HG03457 (cell line): Measurements from ENCODE around the gene KRTAP10-11.
"Not testable (repeated sequence)": the region's sequence is repeated elsewhere in the genome, so short reads cannot be mapped to it uniquely, and the experiment has no call there.

Experiments used
- ATAC-seq: cut with Tn5 transposase; IDR thresholded peaks from one replicate; pipeline ENCODE4 v1.9.1; 2021; ENCODE audit warnings: moderate number of reproducible peaks; ENCODE audit not compliant: unreplicated experiment

Gene KRTAP10-11

DNA sequence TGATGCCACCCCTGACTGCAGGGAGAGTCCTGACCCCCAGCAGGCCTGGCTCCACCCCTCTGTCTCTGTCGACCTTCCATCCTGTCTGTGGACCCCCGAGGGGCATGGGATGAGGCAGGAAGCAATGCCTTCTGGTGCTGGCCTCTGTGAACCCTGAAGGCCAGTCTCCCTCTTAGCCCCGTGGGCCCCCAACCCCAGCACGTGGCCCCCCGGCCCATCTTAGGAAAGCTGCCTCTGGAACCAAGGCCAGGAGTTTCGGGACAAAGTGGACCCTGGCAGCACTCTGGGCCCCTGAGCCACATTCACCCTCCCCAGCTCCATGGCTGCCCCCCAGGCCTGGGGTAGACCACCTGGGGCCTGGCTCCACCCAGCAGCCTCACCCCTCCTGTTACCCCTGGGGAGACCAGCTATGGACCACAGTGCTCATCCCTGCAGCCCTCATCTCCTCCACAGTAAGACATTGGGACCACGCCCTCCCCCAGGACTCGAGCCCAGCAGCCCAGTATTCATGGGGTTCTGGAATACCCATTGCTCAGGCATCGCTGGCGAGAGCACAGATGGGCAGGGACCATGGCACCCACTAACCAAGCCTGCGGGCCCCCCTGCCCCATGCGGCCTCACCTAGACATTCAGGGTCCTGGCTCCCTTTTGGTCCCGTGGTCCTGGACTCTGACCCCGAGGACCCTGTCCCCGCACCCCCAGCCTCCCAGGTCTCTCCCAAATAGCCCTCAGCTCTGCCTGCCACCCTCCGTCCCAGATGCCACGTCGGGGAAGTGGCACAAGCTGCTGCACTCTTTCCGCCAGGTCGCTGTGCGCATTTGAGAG lies 7.5 kb upstream of the KRTAP10-11 start:
- ATAC-seq: not testable (repeated sequence)

DNA sequence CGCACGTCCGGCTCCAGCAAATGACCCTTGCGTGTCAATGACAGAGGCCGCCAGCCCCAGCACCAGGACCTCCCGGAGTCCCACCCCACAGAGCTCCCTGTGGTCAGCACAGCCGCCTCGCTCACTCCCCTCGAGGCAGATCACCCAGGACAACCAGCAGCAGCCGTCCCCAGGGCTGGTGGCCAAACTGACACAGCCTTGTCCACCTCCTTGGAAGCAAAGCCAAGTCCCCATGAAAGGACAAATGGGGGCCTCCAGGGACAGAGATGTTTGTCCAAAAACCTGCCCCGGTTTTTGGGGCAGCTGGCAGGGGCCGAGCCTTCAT lies 6.9 kb upstream of the KRTAP10-11 start:
- no peak for ATAC-seq

- no peak for ATAC-seq
These were observed 5.5 kb upstream of the KRTAP10-11 start for GRCh38 chr21:44640761-44641160.

DNA sequence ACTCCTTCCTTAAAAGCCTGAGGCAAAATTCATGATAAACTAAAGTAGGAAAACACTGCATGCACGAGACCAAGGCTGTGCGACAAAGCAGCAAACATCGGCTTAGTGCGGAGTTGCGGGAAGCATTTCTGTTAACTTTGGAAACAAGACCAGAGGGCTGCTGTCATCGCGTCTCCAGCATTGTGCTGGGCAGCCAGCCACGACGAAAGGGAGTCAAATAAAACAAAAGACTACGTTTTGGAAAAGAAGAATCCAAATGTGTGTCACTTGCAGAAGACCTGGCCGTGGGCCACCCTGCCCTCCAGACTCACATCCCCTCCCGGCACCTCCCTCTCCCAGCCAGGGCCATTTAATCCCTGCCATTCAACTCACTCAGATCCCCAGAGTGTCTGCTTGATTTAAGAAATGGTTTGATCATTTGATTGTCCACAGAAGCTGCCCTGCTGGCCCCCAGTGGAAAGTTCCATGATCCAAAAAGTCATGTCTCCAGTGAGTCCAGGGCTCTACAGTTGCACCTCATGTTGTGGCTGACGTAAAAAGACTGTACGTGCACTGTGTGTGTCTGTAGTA lies 2.4 kb upstream of the KRTAP10-11 start:
- no peak for ATAC-seq

DNA sequence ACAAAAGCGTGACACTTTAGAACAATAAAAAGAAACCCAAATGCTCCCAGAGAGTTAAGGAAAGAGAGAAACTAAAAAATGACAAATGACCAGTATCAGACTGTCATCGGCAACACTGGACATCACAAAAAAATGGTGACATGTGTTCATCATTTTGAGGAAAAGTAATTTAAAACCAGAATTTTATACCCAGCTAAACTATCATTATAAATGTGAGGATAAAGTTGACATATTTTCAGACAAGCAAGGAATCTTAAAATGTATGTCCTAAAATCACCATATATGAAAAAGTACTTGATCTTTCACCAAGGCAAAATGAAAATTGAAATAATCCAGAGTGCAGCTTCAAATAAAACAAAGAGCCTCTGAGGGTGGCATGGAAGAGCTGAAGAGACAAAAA lies 1.3 kb upstream of the KRTAP10-11 start:
- no peak for ATAC-seq

- no peak for ATAC-seq
These were observed 973 bp downstream of the KRTAP10-11 start for GRCh38 chr21:44647222-44647552.

DNA sequence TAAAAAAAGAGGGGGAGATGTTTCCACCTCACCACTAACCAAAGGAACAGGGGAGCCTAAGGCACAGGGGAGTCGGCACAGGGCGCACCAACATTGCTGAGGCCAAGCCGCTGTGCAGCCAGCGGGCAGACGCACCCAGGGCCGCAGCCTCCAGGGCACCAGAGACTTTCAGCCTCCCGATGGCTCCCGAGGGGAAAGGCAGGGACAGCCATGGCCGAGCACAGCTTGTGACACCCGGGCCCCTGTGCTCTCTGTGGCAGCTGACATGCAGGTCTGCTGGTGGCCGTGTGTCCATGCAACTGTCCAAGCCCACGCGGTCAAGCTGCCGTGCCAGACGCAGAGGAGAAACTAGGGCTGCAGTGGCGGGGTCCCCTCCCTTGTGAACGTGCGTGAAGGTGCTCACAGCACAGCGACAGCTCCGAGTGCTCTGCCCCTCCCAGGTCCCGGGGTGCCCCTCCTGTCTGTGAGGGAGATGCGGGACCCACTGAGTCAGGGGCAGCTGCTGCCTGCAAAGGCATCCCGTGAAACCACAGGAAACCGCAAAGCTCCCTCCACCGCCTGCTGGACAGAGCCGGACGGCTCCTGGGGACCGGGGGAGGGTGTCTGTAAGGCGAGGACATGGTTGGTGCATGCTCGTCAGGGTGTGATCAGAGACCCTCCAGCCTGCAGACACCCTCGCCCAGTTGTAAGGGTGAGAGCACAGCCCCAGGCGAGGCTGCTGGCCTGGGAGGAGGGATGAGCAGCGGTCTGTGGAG lies 2.5 kb downstream of the KRTAP10-11 start:
- no peak for ATAC-seq

DNA sequence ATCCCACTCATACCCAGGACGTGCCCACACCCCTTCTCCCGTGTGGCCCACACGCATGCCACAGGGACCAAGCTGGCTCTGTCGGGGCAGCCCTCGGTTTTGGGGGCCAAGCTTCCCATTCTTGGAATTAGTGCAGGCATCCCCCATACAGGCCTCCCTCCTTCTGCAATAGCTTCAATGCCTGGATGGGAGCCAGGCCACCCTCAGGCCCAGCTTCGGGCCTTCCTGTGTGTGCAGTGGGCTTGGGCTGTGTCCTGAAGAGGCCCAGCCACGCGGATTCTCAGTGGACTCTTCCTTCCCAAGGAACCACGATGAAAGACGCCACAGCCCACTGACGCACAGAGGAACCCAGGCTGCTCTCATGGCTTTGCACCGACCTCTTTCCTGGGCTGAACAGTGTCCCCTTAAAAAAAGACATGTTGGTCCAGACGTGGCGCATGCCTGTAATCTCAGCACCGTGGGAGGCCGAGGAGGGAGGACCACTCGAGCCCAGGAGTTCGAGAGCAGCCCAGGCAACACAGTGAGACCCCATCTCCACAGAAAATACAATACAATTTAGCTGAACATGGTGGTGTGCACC lies 3.4 kb downstream of the KRTAP10-11 start:
- no peak for ATAC-seq

DNA sequence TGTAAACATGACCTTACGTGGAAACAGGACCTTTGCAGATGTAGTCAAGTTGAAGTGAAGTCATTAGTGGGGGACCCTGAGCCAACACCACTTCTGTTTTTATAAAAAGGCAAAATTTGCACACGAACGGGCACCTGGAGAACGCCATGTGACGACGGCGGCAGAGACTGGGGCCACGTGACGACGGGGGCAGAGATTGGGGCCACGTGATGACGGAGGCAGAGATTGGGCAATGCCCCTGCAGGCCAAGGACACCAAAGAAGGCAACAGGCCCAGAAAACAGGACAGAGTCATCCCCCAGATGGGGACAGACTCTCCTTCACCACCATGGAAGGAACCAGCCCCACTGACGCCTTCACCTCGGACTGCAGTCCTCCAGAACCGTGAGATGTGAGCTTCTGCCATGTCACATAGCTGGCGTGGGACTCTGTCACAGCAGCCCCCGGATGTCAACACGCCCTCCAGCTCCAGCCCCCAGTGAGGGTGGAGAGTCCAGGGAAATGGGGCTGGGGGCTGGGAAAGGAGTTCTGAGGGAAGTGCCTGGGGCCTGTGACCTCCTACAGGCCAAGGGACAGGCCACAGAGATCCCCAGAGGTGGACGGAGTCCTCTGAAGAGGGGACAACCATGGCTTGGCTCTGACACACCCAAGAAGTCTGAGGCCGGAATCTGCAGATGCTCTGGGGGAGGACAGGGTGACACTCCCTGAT lies 4.2 kb downstream of the KRTAP10-11 start:
- ATAC-seq: no peak

GRCh38 chr21:44650973-44651675 lies 4.9 kb downstream of the KRTAP10-11 start:
- ATAC-seq: no peak

GRCh38 chr21:44653123-44653522 lies 6.9 kb downstream of the KRTAP10-11 start:
- no peak for ATAC-seq

- ATAC-seq: no peak
These were observed 7.7 kb downstream of the KRTAP10-11 start for GRCh38 chr21:44653656-44654575.

GRCh38 chr21:44654576-44655175 lies 8.5 kb downstream of the KRTAP10-11 start, which contains the start of gene KRTAP12-4:
Gene KRTAP12-4 (minus strand): TSS chr21:44654659. CDS start chr21:44654614, 45 bp downstream.
- ATAC-seq: no peak

DNA sequence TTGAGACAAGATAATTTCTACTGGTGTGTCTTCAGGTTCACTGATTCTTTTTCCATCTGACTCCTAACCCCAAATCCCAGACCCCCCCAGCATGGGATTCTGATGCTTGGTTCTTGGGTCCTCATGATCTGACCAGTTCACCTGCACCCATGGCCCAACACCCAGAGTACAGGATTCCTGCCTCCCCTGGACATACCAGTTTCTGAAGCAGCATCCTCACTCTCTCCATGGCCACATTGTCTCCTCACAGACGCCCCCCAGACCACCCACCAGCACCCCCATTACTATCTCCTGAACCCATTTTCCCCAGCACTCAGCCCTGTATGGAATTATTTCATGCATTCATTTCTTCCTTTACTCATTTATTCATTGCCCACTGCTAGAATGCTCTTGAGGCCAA lies 10.7 kb downstream of the KRTAP10-11 start:
- ATAC-seq: no peak

DNA sequence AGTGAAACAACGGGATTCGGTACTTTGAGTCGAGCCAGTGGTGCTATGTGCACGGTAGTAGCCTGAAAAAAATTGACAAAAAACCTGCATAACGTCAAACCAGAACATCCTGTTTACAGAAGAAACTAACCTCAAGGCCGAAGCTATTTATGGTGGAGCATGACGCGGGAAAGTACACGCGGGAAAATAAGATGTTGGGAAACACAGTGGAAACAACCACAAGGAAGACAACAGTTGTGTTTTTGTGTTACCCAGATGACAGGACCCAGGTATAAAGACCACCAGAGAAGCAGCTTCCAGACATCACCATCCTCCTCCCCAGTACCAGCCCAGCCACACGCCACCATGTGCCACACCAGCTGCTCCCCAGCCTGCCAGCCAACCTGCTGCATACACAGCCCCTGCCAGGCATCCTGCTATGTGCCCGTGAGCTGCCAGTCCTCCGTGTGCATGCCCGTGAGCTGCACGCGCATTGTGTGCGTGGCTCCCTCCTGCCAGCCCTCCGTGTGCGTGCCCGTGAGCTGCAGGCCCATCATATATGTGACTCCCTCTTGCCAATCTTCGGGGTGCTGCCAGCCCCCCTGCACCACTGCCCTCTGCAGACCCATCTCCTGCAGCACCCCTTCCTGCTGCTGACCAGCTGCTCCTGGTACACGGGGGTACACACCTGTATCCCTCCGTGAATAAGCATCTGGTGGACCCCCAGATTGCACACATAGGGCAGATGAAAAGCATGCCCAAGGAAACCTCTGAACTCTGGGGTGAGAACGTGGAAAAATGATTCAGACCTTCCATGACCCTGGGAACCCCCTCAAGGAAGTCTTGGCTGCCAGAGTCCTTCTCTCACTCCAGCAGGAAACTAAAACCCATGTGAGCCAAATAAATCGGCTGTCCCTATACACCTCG lies 11.7 kb downstream of the KRTAP10-11 start, which contains the start of gene KRTAP12-3:
TSS of gene KRTAP12-3 (plus strand) at position 298 of the 906 bp plus-strand sequence. CDS start at position 346, 48 bp downstream.
- no peak for ATAC-seq

DNA sequence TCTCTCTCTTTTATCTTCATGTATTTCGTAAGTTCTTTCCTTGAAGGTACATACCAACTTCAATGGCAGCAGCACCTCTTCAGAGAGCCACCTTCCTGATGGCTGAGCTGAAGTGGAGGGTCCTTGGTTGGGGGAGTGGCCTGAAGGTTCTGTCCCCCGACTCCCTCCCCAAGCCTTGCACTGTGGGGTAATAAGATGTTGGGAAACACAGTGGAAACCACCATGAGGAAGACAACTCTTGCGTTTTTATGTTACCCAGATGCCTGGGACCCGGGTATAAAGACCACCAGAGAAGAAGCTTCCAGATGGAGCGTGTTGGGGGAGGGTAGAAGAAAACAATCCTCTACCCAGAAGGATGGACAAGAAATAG lies 12.3 kb downstream of the KRTAP10-11 start:
- ATAC-seq: no peak

DNA sequence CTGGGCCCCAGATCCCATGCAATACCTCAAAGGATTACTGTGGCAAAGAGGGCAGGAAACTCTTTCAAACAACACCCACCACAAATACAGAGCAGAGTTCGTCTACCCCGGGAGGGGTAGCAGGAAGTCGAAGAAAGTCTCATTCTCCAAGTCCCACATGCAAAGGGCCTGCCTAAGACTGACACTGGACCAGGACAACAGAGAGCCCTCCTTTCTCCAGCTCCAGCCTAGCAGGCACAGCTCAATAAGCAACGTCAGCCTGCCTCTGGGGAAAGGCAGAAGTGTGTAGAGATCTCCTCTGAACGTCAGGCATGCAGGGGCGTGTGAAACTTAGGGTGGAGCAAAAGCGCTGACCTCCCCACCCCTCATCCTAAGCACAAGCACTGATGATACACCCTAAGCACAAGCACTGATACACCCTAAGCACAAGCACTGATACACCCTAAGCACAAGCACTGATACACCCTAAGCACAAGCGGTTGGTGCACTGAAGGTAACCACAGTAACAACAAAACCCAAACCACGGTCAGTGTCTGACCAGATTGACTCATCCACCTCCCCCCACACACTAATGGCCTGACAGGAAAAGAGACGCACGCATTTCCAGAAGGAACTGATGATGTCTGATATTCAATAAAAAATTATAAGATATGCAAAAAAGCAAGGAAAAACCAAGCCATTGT lies 12.8 kb downstream of the KRTAP10-11 start:
- no peak for ATAC-seq
